ENCODE measurements around the gene TLX2. TPM values are rescaled to one million over a fixed set of nuclear protein-coding genes. Genes with fewer than 3 reads are reported as not detected.

The TLX2 gene
- total RNA-seq: not detected in 2 replicates

GRCh38 chr2:74514368-74515270 is at the start of gene TLX2:
Gene TLX2, plus strand, starts transcription at chr2:74514450. Its CDS starts 357 bp downstream, at chr2:74514807.

GRCh38 chr2:74472086-74472944 is 41.9 kb upstream of the TLX2 start, which contains the start of gene MRPL53:
Gene MRPL53, minus strand, starts transcription at chr2:74472680. Its CDS starts 20 bp downstream, at chr2:74472660.

DNA sequence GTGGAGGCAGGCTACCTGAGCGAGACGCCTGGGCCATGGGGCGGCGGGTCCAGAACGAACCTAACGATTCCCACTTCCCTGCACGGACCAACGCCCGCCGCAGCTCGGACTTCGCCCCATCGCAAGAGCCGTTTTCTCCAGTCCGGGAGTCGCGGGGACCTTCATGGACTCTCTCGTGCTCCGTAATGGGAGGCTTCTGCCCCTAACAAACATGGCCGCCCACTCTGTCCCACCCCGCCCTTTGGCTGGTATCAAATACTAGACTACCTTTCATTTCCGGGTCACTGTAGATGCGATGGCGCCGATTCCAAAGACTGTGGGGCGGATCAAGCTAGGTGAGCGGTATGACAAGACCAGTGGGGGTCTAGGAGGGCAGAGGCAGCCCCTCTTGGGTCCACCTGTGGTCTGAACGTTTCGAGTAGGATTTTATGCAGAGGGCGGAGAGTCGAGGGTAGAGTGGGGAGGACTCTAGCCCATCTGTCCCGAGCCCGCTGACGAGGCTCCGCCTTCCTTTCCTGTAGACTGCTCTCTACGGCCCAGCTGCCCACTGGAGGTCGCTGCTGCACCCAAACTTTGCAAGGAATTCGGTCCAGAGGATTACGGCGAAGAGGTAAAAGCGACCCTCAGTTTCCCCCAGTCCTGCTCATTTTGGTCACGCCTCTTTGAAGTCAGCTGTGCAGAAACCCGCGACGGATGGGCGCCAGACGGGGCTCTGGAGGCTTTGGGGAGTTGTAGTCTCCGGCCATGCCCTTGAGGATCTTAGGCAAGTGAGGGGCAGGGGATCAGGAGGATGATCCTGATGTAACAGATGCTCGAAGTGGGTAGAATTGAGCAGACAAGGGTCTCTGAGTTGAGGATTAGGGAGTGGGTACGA is 31.2 kb upstream of the TLX2 start, which contains the start of the genes CCDC142 and TTC31:
Gene CCDC142 (minus strand): TSS at position 198 of the 874 bp plus-strand sequence. CDS start 161 bp downstream, at position 37.
Gene TTC31 (plus strand): TSS at position 281 of the 874 bp plus-strand sequence. CDS start 15 bp downstream, at position 296.

DNA sequence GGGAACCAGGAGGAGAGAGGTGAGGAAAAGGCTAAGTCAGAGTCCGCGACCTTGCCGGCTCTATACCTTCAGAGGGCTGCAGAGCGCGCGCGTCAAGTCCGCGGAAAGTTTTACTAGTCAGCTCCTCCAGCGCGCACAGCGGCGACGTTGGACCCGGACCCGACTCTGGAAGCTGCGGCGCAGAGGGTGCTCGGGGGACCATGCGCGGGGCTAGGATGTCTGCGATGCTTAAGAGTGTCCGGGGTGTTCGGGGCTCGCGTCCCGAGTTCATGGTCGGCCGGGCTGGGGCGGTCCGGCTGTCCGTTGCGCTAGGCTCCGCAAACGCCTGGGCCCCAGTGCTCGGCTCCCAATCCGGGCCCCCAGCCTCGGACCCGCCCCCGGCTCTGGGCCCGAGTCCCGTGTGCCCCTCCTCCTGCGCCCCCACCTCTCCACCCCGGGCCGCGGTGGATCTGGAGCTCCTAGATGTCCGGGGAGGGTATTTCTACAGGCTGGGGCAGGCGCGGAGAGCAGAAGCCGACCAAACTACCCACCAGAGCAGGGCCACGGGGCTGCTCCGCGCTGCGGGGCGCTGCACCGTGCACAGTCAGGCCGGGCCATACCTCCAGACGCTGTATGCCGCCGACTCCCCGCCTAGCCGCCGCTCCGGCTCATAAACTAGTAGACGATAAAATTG is 14.8 kb upstream of the TLX2 start, which contains the start of gene LBX2:
Gene LBX2 (minus strand): TSS at position 337 of the 673 bp plus-strand sequence. CDS start 66 bp downstream, at position 271.

GRCh38 chr2:74507145-74507925 is 6.9 kb upstream of the TLX2 start, which contains the start of gene PCGF1:
Gene PCGF1, minus strand, starts transcription at chr2:74507695. Its CDS starts 27 bp downstream, at chr2:74507668.

DNA sequence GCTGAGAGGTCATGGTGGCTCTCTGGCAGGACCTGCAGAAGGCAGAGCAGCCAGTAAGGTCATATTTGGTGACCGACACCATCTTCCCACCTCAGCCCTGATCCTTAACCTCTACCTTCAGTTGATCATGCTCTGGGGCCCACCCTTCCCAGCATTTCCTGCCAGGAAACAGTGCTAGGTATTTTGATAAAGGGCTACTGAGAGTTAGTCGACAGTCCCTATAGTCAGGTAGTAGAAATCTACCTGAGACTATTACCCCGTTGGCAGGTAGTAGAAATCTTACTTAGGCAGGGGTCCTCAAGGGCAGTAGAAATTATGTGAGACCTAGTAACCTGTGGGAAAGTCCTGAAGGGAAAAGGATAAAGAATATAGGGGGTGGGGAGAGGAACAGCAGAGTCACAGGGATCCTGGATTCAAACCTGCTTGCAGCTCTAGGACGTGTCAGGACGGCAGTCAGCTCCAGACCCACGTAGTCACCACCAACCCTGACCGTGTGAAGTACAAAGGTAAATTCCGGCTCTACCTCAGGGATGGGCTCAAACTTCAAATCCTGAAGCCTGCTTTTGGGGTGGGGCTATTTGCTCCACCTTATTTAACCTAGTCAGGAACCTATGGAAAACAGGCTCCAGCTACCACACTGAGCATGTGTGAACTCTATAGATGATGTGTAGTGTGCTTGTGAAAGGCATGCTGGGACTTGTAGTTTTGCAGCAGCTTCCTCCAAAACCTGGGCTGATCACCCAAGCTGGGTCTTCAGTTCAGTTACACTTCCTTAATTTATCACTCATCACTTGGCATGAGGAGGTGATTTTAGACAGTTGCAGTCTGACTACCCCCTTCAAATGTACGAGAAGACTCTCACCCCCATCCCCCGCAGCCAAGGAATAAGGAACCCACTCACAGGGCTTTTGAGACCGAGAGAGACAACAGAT is 11.7 kb downstream of the TLX2 start, which contains the start of gene DQX1:
Gene DQX1 (minus strand): TSS at position 515 of the 932 bp plus-strand sequence. CDS start 502 bp downstream, at position 13.

DNA sequence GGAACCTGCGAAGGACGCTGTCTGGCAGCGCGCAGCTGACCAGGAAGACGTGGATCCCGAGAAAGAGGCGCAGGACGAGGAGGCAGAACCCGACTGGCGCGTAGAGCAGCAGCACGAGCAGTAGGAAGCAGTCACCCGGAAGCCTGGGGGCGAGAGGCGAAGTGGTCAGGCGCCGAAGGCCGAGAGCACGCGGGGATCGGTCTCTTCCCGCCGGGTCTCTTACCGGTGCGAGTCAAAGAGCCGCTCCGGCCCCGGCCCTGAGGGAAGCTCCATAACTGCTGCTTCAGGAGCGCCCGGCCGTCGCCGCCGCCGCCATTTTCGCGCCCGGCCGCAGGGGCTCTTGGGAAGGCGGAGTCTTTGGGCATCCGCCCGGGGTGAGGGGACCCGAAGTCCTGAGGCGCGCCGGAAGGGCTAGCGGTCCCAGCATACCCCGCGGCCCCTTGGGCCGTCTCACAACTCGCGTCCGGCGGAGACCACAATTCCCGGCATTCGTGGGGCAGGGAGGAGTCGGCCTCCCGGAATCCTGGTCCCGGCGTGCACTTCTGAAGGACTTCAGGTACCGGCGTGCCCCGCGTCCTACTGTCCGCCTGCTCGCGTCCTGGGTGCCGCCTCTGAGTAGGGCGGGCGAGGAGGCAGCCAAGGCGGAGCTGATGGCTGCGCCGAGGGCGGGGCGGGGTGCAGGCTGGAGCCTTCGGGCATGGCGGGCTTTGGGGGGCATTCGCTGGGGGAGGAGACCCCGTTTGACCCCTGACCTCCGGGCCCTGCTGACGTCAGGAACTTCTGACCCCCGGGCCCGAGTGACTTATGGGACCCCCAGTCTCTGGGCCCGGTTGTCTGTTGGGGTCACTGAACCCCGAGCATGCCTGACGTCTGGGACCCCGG is 15.3 kb downstream of the TLX2 start, which contains the start of the genes AUP1 and HTRA2:
Gene AUP1 (minus strand): TSS at position 350 of the 882 bp plus-strand sequence. CDS start 77 bp downstream, at position 273.
Gene HTRA2 (plus strand): TSS at position 577 of the 882 bp plus-strand sequence. CDS start 74 bp downstream, at position 651.

GRCh38 chr2:74553892-74554819 is 39.9 kb downstream of the TLX2 start, which contains the start of the genes DOK1 and LOXL3:
Gene DOK1, plus strand, starts transcription at chr2:74554720. Its CDS starts 35 bp downstream, at chr2:74554755.
Gene LOXL3, minus strand, starts transcription at chr2:74553942. Its CDS starts 1,308 bp downstream, at chr2:74552634.

Other genes starting within 250 kb of the TLX2 start
- 0.14 TPM in 1 of 2 replicates, not detected in the other for gene SLC4A5, start 171.0 kb upstream of the TLX2 start, total RNA-seq
- 92.0 and 103 TPM in 2 replicates for gene DCTN1, start 134.1 kb upstream of the TLX2 start, total RNA-seq
- gene C2orf81, start 92.8 kb upstream of the TLX2 start, total RNA-seq: 0.92 and 1.1 TPM in 2 replicates
- gene WDR54, start 92.7 kb upstream of the TLX2 start, total RNA-seq: 45.4 and 53.5 TPM in 2 replicates
- gene RTKN, start 72.5 kb upstream of the TLX2 start, total RNA-seq: 49.8 and 58.1 TPM in 2 replicates
- gene INO80B, start 59.4 kb upstream of the TLX2 start, total RNA-seq: 20.9 and 23.4 TPM in 2 replicates
- gene WBP1, start 56.0 kb upstream of the TLX2 start, total RNA-seq: 57.9 and 64.7 TPM in 2 replicates
- 73.9 and 79.9 TPM in 2 replicates for gene MOGS, start 49.1 kb upstream of the TLX2 start, total RNA-seq
- 43.9 and 74.0 TPM in 2 replicates for gene MRPL53, start 41.8 kb upstream of the TLX2 start, total RNA-seq
- 5.5 and 9.3 TPM in 2 replicates for gene CCDC142, start 31.5 kb upstream of the TLX2 start, total RNA-seq
- gene TTC31, start 31.4 kb upstream of the TLX2 start, total RNA-seq: 11.1 and 12.2 TPM in 2 replicates
- gene LBX2, start 14.8 kb upstream of the TLX2 start, total RNA-seq: 0.56 TPM in 2 replicates
- gene PCGF1, start 6.8 kb upstream of the TLX2 start, total RNA-seq: 16.7 and 17.5 TPM in 2 replicates
- gene DQX1, start 11.8 kb downstream of the TLX2 start, total RNA-seq: 5.3 and 6.7 TPM in 2 replicates
- gene AUP1, start 15.3 kb downstream of the TLX2 start, total RNA-seq: 80.1 and 85.8 TPM in 2 replicates
- gene HTRA2, start 15.5 kb downstream of the TLX2 start, total RNA-seq: 18.3 and 28.1 TPM in 2 replicates
- 0.33 and 0.56 TPM in 2 replicates for gene LOXL3, start 39.5 kb downstream of the TLX2 start, total RNA-seq
- 1.4 and 4.4 TPM in 2 replicates for gene DOK1, start 40.3 kb downstream of the TLX2 start, total RNA-seq
- gene M1AP, start 133.9 kb downstream of the TLX2 start, total RNA-seq: 0.56 and 0.63 TPM in 2 replicates
- gene SEMA4F, start 139.8 kb downstream of the TLX2 start, total RNA-seq: 8.2 and 12.7 TPM in 2 replicates